Activated CD4-positive, alpha-beta memory T cell treated with anti-CD3 and anti-CD28 coated beads, Interleukin-2, amount 10 ng/mL, durations not matched to agents 7 days and 5 days (primary cell): ENCODE results near the gene PCDHB9. TPM values are rescaled to one million over a fixed set of nuclear protein-coding genes. Genes with fewer than 3 reads are reported as not detected.
"Not testable (repeated sequence)": the region's sequence is repeated elsewhere in the genome, so short reads cannot be mapped to it uniquely, and the experiment has no call there.

Experiments used
- CTCF ChIA-PET: fragments of 350-600 bp; sonication (Branson Sonifier 250); formaldehyde crosslinking; loops from one replicate; lab custom pipeline; 2021; ENCODE audit warnings: antibody characterized with exemption, inconsistent platforms; lab: Charles Lee
- POLR2A ChIA-PET: fragments of 350-600 bp; sonication (Branson Sonifier 250); formaldehyde crosslinking; loops from one replicate; lab custom pipeline; 2021; ENCODE audit warnings: antibody characterized with exemption; lab: Charles Lee
- DNase-seq: peaks from one replicate; pipeline ENCODE4 v3.0.0-alpha.2; 2020
- H3K27ac Mint-ChIP-seq: one replicate; pipeline ENCODE4 v1.8.0; 2021; ENCODE audit warnings: mild to moderate bottlenecking, mixed read lengths
- H3K27me3 Mint-ChIP-seq: one replicate; pipeline ENCODE4 v1.8.0; 2021; ENCODE audit warnings: mixed read lengths
- H3K36me3 Mint-ChIP-seq: one replicate; pipeline ENCODE4 v1.8.0; 2021; ENCODE audit warnings: low read depth, mixed read lengths
- H3K4me1 Mint-ChIP-seq: one replicate; pipeline ENCODE4 v1.8.0; 2021; ENCODE audit warnings: mixed read lengths
- H3K4me3 Mint-ChIP-seq: one replicate; pipeline ENCODE4 v1.8.0; 2021; ENCODE audit warnings: mild to moderate bottlenecking, mixed read lengths
- H3K9me3 Mint-ChIP-seq: one replicate; pipeline ENCODE4 v1.8.0; 2021; ENCODE audit warnings: mixed read lengths
- total RNA-seq, 2 experiments: library from RNA; stranded (reverse); gene quantifications; one replicate each; pipeline ENCODE4 v1.2.3, GENCODE V29; 2021

PCDHB9 gene
- total RNA-seq, 2 experiments from 2014 or later, result not detected

DNA sequence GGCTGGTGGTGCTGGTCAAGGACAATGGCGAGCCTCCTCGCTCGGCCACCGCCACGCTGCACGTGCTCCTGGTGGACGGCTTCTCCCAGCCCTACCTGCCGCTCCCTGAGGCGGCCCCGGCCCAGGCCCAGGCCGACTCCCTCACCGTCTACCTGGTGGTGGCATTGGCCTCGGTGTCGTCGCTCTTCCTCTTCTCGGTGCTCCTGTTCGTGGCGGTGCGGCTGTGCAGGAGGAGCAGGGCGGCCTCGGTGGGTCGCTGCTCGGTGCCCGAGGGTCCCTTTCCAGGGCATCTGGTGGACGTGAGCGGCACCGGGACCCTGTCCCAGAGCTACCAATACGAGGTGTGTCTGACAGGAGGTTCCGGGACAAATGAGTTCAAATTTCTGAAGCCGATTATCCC is 38.5 kb downstream of the PCDHB9 start:
- H3K36me3 Mint-ChIP-seq, POLR2A ChIA-PET, H3K4me1 Mint-ChIP-seq, DNase-seq, H3K9me3 Mint-ChIP-seq, H3K27ac Mint-ChIP-seq, H3K27me3 Mint-ChIP-seq, H3K4me3 Mint-ChIP-seq, CTCF ChIA-PET: not testable (repeated sequence)

DNA sequence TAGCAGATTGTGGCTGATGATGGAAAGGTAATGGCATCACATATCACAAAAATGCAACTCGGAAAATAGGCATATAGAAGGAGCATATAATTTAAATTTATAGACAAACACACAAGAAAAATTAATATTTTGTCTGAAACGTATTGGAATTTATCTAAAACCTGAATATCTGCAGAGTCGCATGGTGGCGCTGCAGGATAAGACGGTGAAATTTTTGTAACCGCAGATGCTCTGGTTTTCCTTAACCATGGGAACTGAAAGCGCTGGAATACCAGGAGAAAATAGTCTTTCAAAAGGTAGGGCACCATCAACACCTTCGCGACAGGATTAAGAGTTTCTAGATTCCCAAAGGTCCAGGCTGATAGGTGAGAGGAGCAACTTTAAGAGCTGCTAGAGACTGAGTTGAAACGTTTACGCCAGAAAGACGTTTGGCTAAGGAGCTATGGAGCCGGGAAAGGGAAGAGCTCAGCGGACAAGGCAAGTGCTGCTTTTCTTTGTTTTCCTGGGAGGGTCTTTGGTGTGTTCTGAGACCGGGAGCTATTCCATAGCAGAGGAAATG is 47.2 kb downstream of the PCDHB9 start:
- CTCF ChIA-PET, result interaction anchor here (1.7 kb wide), 1 partner anchor 323 kb away, joined by 3 read pairs; no protein-coding TSS in a partner anchor
- Mint-ChIP-seq H3K4me3 (no peak overlapping the region), H3K36me3 (peaks cover 8% of the 10 kb centered on the region), H3K4me1 (no peaks in the 10 kb centered on the region), H3K27me3 (peaks cover 11% of the 10 kb centered on the region), H3K9me3 (peaks cover 19% of the 10 kb centered on the region), H3K27ac (no peak overlapping the region)
- no peak for DNase-seq
- POLR2A ChIA-PET, result no interaction called here

GRCh38 chr5:141235922-141236321 is 49.0 kb downstream of the PCDHB9 start:
- POLR2A ChIA-PET, result not testable (repeated sequence)
- peaks cover 26% of the 10 kb centered on the region for H3K9me3 Mint-ChIP-seq
- H3K36me3 Mint-ChIP-seq, result peaks cover 10% of the 10 kb centered on the region

GRCh38 chr5:141236516-141237313 is 49.8 kb downstream of the PCDHB9 start:
- peaks cover 11% of the 10 kb centered on the region for H3K36me3 Mint-ChIP-seq
- H3K27me3 Mint-ChIP-seq, result peaks cover 13% of the 10 kb centered on the region
- DNase-seq, result no peak
- ChIA-PET CTCF (no interaction called here), POLR2A (no interaction called here)
- no peak overlapping the region for H3K27ac Mint-ChIP-seq
- H3K9me3 Mint-ChIP-seq, result peaks cover 28% of the 10 kb centered on the region
- H3K4me3 Mint-ChIP-seq, result no peak overlapping the region
- no peaks in the 10 kb centered on the region for H3K4me1 Mint-ChIP-seq

More at GRCh38 chr5:141235922-141236321, 49.0 kb downstream of the PCDHB9 start:
- H3K27me3 Mint-ChIP-seq, result peaks cover 13% of the 10 kb centered on the region
- H3K4me1 Mint-ChIP-seq, H3K27ac Mint-ChIP-seq, H3K4me3 Mint-ChIP-seq, CTCF ChIA-PET, DNase-seq: not testable (repeated sequence)

Other genes starting within 250 kb of the PCDHB9 start
- not detected for gene PCDHAC2, start 220.7 kb upstream of the PCDHB9 start, total RNA-seq
- not detected for gene PCDHB1, start 135.8 kb upstream of the PCDHB9 start, total RNA-seq
- gene PCDHB2, start 92.5 kb upstream of the PCDHB9 start, total RNA-seq, result under 1 TPM in 1 of 2 experiments, not detected in 1; 0.20 TPM
- gene PCDHB3, start 86.7 kb upstream of the PCDHB9 start, total RNA-seq, result not detected
- not detected for gene PCDHB4, start 65.3 kb upstream of the PCDHB9 start, total RNA-seq
- gene PCDHB5, start 52.0 kb upstream of the PCDHB9 start, total RNA-seq, result not detected
- not detected for gene PCDHB6, start 37.1 kb upstream of the PCDHB9 start, total RNA-seq
- gene PCDHB7, start 14.5 kb upstream of the PCDHB9 start, total RNA-seq, result not detected
- not detected for gene PCDHB8, start 9.4 kb upstream of the PCDHB9 start, total RNA-seq
- gene PCDHB16, start 4.8 kb upstream of the PCDHB9 start, total RNA-seq, result not detected
- not detected for gene PCDHB10, start 5.2 kb downstream of the PCDHB9 start, total RNA-seq
- gene PCDHB11, start 12.5 kb downstream of the PCDHB9 start, total RNA-seq, result not detected
- not detected for gene PCDHB12, start 21.6 kb downstream of the PCDHB9 start, total RNA-seq
- not detected for gene PCDHB13, start 26.8 kb downstream of the PCDHB9 start, total RNA-seq
- gene PCDHB14, start 36.2 kb downstream of the PCDHB9 start, total RNA-seq, result not detected
- not detected for gene PCDHB15, start 58.2 kb downstream of the PCDHB9 start, total RNA-seq
- under 1 TPM; 0.38 to 0.50 TPM for gene SLC25A2, start 116.9 kb downstream of the PCDHB9 start, total RNA-seq
- 10 to 100 TPM; 74.3 to 75.1 TPM for gene TAF7, start 133.6 kb downstream of the PCDHB9 start, total RNA-seq
- under 1 TPM in 1 of 2 experiments, not detected in 1; 0.05 TPM for gene PCDHGA1, start 143.4 kb downstream of the PCDHB9 start, total RNA-seq
- under 1 TPM in 1 of 2 experiments, not detected in 1; 0.05 TPM for gene PCDHGA2, start 151.6 kb downstream of the PCDHB9 start, total RNA-seq
- gene PCDHGA3, start 156.7 kb downstream of the PCDHB9 start, total RNA-seq, result not detected
- gene PCDHGB1, start 162.9 kb downstream of the PCDHB9 start, total RNA-seq, result under 1 TPM in 1 of 2 experiments, not detected in 1; 0.13 TPM
- gene PCDHGA4, start 167.9 kb downstream of the PCDHB9 start, total RNA-seq, result under 1 TPM; 0.08 to 0.10 TPM
- gene PCDHGB2, start 172.8 kb downstream of the PCDHB9 start, total RNA-seq, result under 1 TPM; 0.18 to 0.23 TPM
- gene PCDHGA5, start 177.0 kb downstream of the PCDHB9 start, total RNA-seq, result not detected
- gene PCDHGB3, start 183.1 kb downstream of the PCDHB9 start, total RNA-seq, result under 1 TPM; 0.10 to 0.25 TPM
- gene PCDHGA6, start 186.7 kb downstream of the PCDHB9 start, total RNA-seq, result under 1 TPM; 0.10 TPM
- gene PCDHGA7, start 195.6 kb downstream of the PCDHB9 start, total RNA-seq, result under 1 TPM in 1 of 2 experiments, not detected in 1; 0.08 TPM
- gene PCDHGB4, start 200.5 kb downstream of the PCDHB9 start, total RNA-seq, result not detected
- not detected for gene PCDHGA8, start 205.5 kb downstream of the PCDHB9 start, total RNA-seq
- gene PCDHGB5, start 210.8 kb downstream of the PCDHB9 start, total RNA-seq, result not detected
- gene PCDHGA9, start 215.6 kb downstream of the PCDHB9 start, total RNA-seq, result not detected
- not detected for gene PCDHGB6, start 220.9 kb downstream of the PCDHB9 start, total RNA-seq
- under 1 TPM in 1 of 2 experiments, not detected in 1; 0.05 TPM for gene PCDHGA10, start 225.8 kb downstream of the PCDHB9 start, total RNA-seq
- under 1 TPM in 1 of 2 experiments, not detected in 1; 0.08 TPM for gene PCDHGB7, start 230.5 kb downstream of the PCDHB9 start, total RNA-seq
- gene PCDHGA11, start 233.9 kb downstream of the PCDHB9 start, total RNA-seq, result not detected
- gene PCDHGA12, start 243.3 kb downstream of the PCDHB9 start, total RNA-seq, result not detected